GM19043 (cell line): Measurements from ENCODE around the gene RRP15.

Experiments used
- ATAC-seq: cut with Tn5 transposase; IDR thresholded peaks from one replicate; pipeline ENCODE4 v1.9.1; 2021; ENCODE audit warnings: low read depth; ENCODE audit not compliant: unreplicated experiment

Gene RRP15, protein sequence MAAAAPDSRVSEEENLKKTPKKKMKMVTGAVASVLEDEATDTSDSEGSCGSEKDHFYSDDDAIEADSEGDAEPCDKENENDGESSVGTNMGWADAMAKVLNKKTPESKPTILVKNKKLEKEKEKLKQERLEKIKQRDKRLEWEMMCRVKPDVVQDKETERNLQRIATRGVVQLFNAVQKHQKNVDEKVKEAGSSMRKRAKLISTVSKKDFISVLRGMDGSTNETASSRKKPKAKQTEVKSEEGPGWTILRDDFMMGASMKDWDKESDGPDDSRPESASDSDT

DNA sequence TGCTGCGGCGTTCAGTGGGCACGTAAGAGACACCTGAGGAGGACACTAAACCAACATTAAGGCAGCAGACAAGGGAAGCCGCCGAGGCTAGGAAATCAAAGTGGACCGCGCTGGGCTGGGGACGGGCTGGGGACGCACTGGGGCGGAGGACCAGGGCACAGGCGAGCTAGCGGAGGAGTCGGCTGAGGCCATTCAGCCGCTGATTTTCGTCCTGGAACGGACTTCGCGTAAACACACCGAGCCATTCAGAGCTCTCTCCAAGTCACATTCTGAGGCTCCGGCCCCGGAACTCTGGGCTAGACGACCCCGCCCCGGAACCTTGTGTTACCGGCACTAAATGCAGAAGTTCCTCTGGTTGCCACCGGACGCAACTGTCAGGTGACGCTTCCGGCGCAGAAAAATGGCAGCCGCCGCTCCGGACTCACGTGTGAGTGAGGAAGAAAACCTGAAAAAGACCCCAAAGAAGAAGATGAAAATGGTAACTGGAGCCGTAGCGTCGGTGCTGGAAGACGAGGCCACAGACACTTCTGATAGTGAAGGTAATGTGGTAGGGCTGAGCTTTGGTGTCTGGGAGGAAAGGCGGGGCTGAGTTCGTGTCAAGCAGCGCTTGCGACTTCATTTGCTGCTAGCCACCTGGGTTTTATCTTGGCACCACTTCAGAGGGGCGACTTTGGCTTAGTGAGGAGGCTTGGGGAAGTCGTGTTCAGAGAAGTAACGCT lies at the start of gene RRP15:
TSS of gene RRP15 (plus strand) at position 377 of the 719 bp plus-strand sequence. CDS start at position 401, 24 bp downstream.
- ATAC-seq: peak; percentile 100

- ATAC-seq: no peak
Observed at GRCh38 chr1:218242171-218242570, 42.9 kb upstream of the RRP15 start.

- peak; percentile 58 for ATAC-seq
Observed at GRCh38 chr1:218247339-218247738, 37.8 kb upstream of the RRP15 start.

- ATAC-seq: no peak
Observed at GRCh38 chr1:218249338-218250140, 35.6 kb upstream of the RRP15 start.

DNA sequence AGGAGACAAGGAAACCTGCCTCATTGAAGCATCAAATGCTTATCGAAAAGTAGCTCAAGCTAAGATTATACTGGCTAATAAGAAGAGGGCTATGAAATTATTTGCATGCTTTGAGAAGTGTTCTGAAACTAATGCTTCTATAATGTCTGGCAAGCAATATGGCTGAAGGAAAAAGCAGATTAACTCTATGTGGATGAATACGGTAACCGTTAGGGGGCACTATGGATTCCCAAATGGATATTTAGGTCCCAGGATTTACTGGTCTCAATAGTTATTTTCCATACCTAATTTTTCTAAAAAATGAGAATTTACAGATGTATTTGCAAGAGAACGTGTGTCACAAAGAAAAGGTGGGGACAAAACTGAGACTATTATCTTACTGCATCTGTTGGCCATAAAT lies 34.6 kb upstream of the RRP15 start:
- ATAC-seq: no peak

GRCh38 chr1:218254296-218254946 lies 30.7 kb upstream of the RRP15 start:
- ATAC-seq: no peak

DNA sequence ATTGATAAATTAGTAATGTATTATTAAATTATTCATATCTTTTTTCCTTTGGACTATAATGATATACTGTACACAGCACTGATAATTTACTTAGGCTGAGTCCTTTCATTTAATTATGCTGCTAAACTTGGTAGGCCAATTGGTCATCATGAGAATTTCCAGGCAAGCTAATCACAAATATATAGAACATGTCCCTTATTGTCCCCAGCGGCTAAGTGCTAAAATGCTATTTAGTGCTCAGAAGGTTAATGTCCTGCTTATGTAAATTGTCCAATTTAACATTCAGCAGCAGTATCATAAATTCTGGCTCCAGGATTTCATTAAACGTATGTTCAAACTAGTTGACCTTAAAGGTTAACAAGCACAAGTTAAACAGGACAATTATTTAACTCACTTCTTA lies 30.0 kb upstream of the RRP15 start:
- no peak for ATAC-seq

GRCh38 chr1:218257371-218257770 lies 27.7 kb upstream of the RRP15 start:
- no peak for ATAC-seq

- ATAC-seq: no peak
Observed at GRCh38 chr1:218257971-218258370, 27.1 kb upstream of the RRP15 start.

DNA sequence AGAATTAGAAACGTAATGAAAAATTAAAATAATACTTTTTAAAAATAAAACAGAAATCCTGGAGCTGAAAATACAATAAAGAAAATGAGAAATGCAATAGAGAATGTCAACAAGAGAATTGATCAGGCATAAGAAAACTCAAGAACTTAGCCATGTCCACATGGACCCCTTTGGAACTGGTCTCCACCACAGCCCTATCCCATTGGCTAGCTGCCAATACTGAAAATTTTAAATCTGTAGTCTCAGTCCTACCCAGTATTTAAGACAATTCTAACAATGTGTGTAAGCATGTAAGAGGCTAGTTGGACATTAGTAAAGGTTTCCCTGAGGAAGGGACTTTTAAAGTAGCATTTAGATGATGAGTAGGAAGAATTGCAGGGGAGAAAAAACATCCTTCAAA lies 25.8 kb upstream of the RRP15 start:
- ATAC-seq: no peak

- peak; percentile 52 for ATAC-seq
Observed at GRCh38 chr1:218259800-218260199, 25.3 kb upstream of the RRP15 start.

GRCh38 chr1:218262259-218262658 lies 22.8 kb upstream of the RRP15 start:
- no peak for ATAC-seq

DNA sequence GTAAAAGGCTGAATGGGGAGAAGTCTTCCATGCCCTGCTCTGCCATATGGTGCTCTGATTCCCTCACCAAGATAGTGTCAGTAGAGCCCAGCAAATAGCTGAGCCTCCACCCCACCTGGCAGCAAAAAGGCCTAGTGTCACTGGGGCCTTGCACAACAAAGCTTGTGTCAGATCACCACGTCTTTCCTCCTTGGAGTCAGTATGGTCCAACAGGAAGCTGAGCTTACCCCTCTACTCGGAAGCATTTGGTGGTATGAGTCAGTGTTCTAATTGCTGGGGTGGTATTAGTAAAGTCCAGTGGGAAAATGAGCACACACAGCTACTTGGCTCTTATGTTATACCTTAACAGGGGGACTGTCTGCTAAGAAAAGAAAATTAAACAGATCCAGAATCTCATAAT lies 18.7 kb upstream of the RRP15 start:
- no peak for ATAC-seq

DNA sequence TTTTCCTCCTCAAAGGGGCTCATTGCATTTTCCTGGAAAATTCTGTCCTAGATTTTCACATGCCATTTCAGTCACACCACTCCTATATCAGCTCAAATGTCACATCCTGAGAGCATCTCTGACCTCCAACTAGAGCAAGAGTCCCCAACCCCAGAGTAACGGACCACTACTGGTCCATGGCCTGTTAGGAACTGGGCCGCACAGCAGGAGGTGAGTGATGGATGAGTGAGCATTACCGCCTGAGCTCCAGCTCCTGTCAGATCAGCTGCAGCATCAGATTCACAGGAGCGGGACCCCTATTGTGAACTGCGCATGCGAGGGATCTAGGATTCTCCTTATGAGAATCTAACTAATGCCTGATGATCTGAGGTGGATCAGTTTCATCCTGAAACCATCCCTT lies 12.7 kb upstream of the RRP15 start:
- no peak for ATAC-seq

- ATAC-seq: no peak
Observed at GRCh38 chr1:218273762-218274479, 11.2 kb upstream of the RRP15 start.

- no peak for ATAC-seq
Observed at GRCh38 chr1:218274511-218274910, 10.6 kb upstream of the RRP15 start.

DNA sequence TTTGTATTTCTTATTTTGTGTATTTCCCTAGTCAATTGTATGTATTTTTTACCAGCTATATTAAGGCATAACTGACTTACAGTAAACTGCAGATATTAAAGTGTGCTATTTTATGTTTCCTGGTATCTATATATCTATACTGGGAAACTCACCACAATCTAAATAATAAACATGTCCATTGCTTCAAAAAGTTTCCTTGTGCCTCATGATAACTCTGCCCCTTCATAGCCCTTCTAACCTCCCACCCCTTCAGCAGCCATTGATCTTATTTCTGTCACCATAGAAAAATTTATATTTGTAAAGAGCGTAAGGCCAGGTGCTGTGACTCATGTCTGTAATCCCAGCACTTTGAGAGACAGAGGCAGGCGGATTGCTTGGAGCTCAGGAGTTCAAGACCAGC lies 9.3 kb upstream of the RRP15 start:
- no peak for ATAC-seq

DNA sequence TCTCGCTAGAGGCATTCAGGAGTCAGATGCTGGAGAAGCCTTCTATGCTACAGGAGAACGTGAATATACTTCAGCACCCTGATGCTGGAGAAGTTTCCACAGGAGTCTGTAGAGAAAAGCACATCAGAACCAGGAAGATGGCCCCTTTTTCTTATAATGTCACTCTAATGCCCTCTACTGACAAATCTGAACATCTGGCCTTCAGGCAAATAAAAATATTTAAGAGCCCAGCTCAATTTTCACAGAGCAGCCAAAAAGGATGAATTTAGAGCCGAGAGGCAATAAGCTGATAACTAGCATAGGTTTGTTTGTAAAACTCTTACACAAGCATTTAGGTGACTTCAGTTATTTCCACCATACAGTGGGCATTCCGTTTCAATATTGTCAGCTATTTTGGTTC lies 3.8 kb upstream of the RRP15 start:
- no peak for ATAC-seq

DNA sequence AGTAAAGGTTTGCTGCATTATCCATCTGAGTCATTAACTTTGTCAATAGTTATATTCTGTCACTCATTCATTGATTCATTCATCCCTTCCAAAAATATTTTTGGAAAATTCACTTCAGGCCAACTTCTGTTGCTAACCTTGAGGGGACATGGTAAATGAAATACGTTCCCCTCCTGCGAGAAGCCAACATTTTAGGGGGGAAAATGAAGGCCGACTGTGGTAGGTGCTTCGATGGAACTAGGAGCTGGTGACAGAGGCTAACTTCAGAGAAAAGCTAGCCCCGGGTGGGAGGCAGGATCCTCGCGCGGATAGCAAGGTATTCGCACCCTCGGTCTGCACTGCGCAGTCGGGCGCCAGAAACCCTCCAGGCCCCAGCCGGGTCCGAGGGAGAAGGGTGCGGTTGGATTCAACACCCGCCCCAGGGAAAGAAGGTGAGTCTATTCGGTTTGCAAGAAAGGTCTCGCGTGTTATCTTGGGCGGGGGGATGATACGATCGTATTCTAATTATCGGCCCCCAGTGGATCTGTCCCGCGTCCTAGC lies 646 bp upstream of the RRP15 start:
- ATAC-seq: peak; percentile 11

DNA sequence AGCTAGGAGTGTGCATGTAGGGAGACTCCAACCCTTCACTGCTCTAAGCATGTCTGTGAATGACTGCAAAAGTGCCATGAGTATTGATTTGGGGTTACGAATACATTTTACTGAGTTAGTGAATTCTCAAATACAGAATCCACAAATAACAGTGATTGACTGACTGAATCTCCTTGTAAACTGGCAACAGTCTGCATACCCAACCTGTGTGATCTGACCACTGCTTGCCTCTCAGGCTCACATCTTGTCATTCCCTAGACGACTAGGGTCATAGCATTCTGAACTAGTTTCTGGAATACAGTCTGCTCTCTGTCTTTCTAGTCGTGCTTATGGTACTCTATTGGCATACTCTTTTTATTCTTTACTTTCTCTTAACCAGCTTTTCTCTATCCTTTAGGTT lies 7.4 kb downstream of the RRP15 start:
- ATAC-seq: no peak
